ENCODE measurements around the gene TMEM156.

Gene TMEM156, protein sequence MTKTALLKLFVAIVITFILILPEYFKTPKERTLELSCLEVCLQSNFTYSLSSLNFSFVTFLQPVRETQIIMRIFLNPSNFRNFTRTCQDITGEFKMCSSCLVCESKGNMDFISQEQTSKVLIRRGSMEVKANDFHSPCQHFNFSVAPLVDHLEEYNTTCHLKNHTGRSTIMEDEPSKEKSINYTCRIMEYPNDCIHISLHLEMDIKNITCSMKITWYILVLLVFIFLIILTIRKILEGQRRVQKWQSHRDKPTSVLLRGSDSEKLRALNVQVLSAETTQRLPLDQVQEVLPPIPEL

GRCh38 chr4:39032218-39033085 is at the start of gene TMEM156:
Gene TMEM156, minus strand, starts transcription at chr4:39032409. Its CDS starts 96 bp downstream, at chr4:39032313.
- DNase-seq = peak; percentile 45

DNA sequence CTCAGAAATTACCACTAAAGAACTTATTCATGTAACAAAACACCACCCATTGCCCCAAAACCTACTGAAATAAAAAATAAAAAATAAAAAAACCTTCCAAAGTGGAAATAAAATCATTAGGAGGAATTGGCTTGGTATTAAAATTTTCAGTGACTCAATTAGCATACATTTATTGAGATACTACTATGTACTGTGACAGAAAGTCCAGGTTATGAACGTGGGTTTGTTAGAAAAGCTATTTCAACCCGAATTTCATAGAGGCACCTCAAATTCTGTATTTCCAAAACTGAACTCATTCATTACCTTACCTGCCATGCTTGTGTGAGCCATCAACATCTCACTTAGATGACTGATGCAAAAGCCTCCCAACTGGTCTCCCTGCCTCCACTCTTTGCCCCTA is 46.6 kb upstream of the TMEM156 start:
- DNase-seq = no peak

DNA sequence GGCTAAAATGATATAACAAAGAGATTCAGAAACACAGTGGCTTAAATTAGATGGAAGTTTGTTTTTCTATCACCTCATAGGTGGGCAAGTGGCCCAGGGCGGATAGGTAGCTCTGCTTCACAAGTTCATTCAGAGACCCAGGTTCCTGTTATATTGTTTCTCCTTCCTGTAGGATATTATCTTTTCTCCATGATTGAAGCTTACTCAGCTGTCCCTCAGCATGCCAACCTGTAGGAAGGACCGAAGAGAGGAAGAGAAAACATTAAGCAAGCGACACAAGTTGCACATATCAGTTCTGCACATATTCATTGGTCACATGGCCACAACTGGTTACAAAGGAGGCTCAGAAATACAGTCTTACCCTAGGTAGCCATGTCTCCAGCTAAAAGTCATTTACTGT is 36.7 kb upstream of the TMEM156 start:
- no peak for DNase-seq

GRCh38 chr4:39067451-39067850 is 35.2 kb upstream of the TMEM156 start:
- no peak for DNase-seq

- no peak for DNase-seq
Measured at GRCh38 chr4:39067031-39067430, 34.8 kb upstream of the TMEM156 start.

- no peak for DNase-seq
Measured at GRCh38 chr4:39066371-39066770, 34.2 kb upstream of the TMEM156 start.

GRCh38 chr4:39063430-39063829 is 31.2 kb upstream of the TMEM156 start:
- DNase-seq = no peak

DNA sequence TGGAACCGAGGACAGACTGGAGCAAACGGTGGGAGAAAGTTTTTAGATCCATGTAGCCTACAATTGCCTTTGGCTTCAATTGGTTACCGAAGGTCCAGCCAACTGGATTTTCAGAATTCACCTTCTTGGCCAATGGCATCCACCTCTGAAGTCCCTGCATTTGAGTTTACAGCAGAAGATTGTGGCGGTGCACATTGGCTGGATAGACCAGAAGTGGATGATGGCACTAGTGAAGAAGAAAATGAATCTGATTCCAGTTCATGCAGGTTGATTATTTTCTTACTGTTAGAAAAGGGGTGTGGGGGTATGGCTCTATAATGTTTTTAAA is 30.5 kb upstream of the TMEM156 start:
- no peak for DNase-seq

- no peak for DNase-seq
Measured at GRCh38 chr4:39062094-39062769, 30.0 kb upstream of the TMEM156 start, which contains the start of gene KLHL5. Gene KLHL5, plus strand, starts transcription at chr4:39062232. Its CDS starts 421 bp downstream, at chr4:39062653.

GRCh38 chr4:39061457-39061856 is 29.2 kb upstream of the TMEM156 start:
- no peak for DNase-seq

DNA sequence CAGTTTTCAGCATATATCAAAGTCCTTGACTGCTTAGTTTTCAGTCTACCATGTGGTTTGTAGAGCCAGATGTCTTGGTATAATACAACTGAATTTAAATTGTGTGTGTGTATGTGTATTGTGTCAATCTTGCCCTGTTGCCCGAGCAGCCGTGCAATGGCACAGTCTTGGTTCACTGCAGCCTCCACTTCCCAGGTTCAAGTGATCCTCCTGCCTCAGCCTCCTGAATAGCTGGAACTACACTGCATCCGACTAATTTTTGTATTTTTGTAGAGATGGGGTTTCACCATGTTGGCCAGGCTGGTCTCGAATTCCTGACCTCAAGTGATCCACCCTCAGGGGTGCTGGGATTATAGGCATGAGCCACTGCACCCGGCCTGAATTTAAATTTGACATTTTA is 23.8 kb upstream of the TMEM156 start:
- no peak for DNase-seq

DNA sequence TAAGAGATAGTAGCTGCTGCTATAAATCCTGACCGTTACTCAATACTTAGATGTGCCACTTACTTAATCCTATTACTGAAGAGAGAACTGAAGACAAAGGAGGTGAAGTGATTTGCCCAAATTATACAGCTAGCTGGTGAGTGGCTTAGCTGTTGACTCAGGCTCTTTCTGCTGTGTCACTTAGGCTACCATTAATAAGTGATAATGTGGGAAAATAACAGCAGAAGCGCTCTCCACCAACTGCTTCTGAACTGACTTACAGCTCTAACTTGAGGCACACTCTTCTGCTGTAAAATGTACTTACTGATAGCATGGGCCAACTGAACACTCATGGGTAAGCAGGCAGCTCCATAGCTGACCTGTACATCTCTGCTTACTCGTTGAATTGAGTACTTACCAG is 22.3 kb upstream of the TMEM156 start:
- DNase-seq = no peak

- no peak for DNase-seq
Measured at GRCh38 chr4:39053983-39054382, 21.8 kb upstream of the TMEM156 start.

DNA sequence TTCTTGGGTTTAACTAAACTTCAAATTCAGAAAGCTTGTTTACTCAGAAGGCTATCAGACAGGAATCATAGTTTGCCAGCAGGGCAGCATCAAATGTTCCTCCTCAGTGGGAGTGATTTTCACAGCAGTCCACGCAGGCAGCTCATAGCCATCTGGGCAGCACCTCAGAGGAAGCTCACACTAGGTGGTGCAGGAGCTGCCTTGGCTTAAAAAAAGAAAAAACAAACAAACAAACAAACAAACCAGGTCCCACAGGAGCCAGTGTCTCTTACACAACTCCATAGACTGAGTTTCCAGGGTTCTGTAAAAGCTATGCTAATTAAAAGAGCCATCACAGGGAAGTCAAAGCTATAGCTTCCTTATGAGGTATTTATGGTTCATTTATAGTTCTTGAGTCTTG is 19.3 kb upstream of the TMEM156 start:
- DNase-seq = no peak

GRCh38 chr4:39050590-39050989 is 18.4 kb upstream of the TMEM156 start:
- no peak for DNase-seq

GRCh38 chr4:39048311-39048710 is 16.1 kb upstream of the TMEM156 start:
- no peak for DNase-seq

DNA sequence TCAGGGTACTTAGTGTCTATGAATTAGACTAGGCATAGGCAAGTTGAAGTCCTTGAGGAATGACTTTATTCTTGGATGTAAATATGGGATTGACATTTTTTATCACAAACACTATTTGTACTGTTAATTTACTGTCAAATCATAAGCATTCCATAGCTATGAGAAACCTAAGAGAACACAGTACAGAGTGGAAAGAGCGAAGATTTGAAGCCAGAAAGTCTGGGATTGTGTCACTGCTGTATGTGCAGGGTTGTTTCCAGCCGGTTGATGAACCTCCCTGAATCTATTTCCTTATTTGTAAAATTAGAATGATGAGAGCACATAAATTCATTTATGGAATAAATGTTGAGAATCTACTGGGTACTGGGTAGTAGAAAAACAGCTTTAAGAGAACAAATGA is 15.5 kb upstream of the TMEM156 start:
- no peak for DNase-seq

- peak; percentile 48 for DNase-seq
Measured at GRCh38 chr4:39046249-39046648, 14.0 kb upstream of the TMEM156 start.

DNA sequence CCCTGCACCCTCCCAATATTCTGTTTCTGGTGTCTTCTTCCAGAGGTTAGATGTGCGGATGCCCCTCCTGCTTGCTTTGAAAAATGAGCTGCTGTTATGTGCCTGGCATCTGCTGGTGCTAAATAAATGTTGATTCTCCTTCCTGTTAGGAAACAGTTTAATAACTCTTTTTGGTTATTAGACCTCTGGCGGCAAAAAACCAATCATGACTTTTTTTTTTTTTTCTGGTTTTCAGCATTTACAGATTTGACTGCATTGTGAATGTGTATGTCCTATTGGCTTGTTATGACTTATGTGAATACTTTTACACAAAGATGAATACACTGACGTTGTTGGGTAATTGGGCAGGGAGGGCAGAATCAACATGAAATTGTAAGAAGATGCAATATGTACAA is 13.6 kb upstream of the TMEM156 start:
- peak; percentile 37 for DNase-seq

DNA sequence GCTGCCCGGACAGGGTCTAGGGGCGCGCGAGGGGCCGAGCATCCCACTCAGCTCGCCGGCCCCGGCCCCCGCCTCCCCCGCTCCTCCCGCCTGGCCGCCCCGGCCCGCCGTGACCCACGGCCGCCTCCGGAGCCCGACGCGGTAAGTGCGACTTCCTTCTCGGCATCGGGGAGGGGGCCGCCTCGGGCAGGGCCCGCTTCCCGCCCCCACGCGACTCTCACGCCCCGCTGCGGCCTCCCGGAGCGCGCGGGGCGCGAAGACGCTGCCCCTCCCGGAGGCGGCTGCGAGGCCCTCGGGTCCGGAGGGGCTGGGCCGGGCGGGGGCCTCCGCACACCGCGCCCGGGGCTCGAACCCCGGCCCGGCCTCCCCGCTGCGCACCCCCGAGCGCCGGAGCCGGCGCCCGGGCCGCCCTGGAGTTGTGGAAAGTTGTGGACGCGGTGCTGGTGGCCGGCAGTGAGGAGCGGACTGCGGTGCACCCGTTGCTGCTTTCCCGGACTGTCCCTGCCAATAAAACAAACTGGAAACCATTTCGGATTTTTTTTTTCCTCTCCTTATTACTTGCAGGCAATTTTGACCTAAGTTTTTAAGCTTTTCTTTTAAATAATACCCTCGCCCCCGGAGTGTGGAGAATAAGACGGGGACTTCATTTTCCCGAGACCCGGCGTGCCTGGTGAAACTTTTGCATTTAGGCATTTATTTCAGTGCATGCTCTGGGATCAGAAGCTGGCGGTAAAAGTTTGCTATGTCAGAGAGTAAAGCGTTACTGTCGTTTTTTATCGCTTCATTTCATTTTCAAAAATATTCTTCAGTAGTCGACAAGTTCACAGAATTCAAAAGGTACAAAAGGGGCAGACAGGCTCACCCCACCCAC is 13.0 kb upstream of the TMEM156 start:
- peak; percentile 61 for DNase-seq

GRCh38 chr4:39044364-39044955 is 12.3 kb upstream of the TMEM156 start:
- DNase-seq = peak; percentile 97

GRCh38 chr4:39043861-39044363 is 11.7 kb upstream of the TMEM156 start:
- DNase-seq = peak; percentile 21
